ENCODE measurements around the gene AHNAK2. TPM values are rescaled to one million over a fixed set of nuclear protein-coding genes. Genes with fewer than 3 reads are reported as not detected.
A peak's percentile ranks its signal among the peaks of the same experiment; 100 is the strongest.

Gene AHNAK2
- total RNA-seq, 6 donors from 2014 or later = 4.3 to 48.0 (median 12.9) TPM

- Histone ChIP-seq H3K27me3 (no peaks in the 10 kb centered on the region), H3K9me3 (no peaks in the 10 kb centered on the region), H3K27ac (no peak overlapping the region), H3K4me1 (peaks cover 0 to under 1% (median under 1%) of the 10 kb centered on the region in 4 donors), H3K4me3 (no peak overlapping the region), H3K36me3 (peaks cover 0 to 39% (median 25%) of the 10 kb centered on the region in 4 donors)
- DNase-seq = no peak
- WGBS, 2 donors = 91 to 96% methylated on average over 7 to 19 of the region's 19 CpGs
- TF ChIP-seq POLR2AphosphoS5 (IDR thresholded peaks at IDR 0.05) (no peak), EP300 (IDR thresholded peaks at IDR 0.05) (no peak), CTCF (IDR thresholded peaks at IDR 0.05) (no peak), POLR2A (IDR thresholded peaks at IDR 0.05) (no peak)
- ATAC-seq (ENCODE audit: low FRiP score in 2 of 2) = no peak
Observed at GRCh38 chr14:105007593-105008264, 29.6 kb upstream of the AHNAK2 start.

GRCh38 chr14:105006831-105007592 is 28.8 kb upstream of the AHNAK2 start:
- DNase-seq = no peak

GRCh38 chr14:105005929-105006830 is 28.0 kb upstream of the AHNAK2 start:
- no peaks in the 10 kb centered on the region for H3K4me1 ChIP-seq
- no peaks in the 10 kb centered on the region for H3K9me3 ChIP-seq
- no peaks in the 10 kb centered on the region for H3K27me3 ChIP-seq
- H3K4me3 ChIP-seq = no peak overlapping the region
- 89 to 97% methylated on average over 7 to 21 of the region's 21 CpGs for whole genome bisulfite sequencing, 2 donors
- ATAC-seq (ENCODE audit: low FRiP score in 2 of 2) = peak; percentile 8 to 12
- no peak for DNase-seq
- peaks cover 0 to 36% (median 20%) of the 10 kb centered on the region in 4 donors for H3K36me3 ChIP-seq
- no peak overlapping the region for H3K27ac ChIP-seq
- TF ChIP-seq CTCF (IDR thresholded peaks at IDR 0.05) = no peak
- no peak for TF ChIP-seq POLR2A (IDR thresholded peaks at IDR 0.05)
- TF ChIP-seq EP300 (IDR thresholded peaks at IDR 0.05) = no peak
- TF ChIP-seq POLR2AphosphoS5 (IDR thresholded peaks at IDR 0.05) = no peak

More at GRCh38 chr14:105006831-105007592, 28.8 kb upstream of the AHNAK2 start:
- TF ChIP-seq EP300 (IDR thresholded peaks at IDR 0.05) (no peak), POLR2A (IDR thresholded peaks at IDR 0.05) (no peak)
- H3K9me3 ChIP-seq = no peaks in the 10 kb centered on the region
- H3K27me3 ChIP-seq = no peaks in the 10 kb centered on the region
- no peak overlapping the region for H3K4me3 ChIP-seq
- no peak for ATAC-seq (ENCODE audit: low FRiP score in 2 of 2)
- 91 to 92% methylated on average over 12 to 20 of the region's 21 CpGs for WGBS, 2 donors
- H3K4me1 ChIP-seq = no peaks in the 10 kb centered on the region
- H3K27ac ChIP-seq = no peak overlapping the region
- peaks cover 0 to 39% (median 25%) of the 10 kb centered on the region in 4 donors for H3K36me3 ChIP-seq

GRCh38 chr14:105005329-105005928 is 27.3 kb upstream of the AHNAK2 start:
- Histone ChIP-seq H3K4me1 (no peaks in the 10 kb centered on the region), H3K27me3 (no peaks in the 10 kb centered on the region), H3K27ac (no peak overlapping the region), H3K9me3 (no peaks in the 10 kb centered on the region), H3K36me3 (peaks cover 0 to 30% (median 13%) of the 10 kb centered on the region in 4 donors), H3K4me3 (no peak overlapping the region)
- DNase-seq = peak in 1 of 2 donors; percentile 65
- TF ChIP-seq POLR2AphosphoS5 (IDR thresholded peaks at IDR 0.05) (no peak), CTCF (IDR thresholded peaks at IDR 0.05) (no peak), POLR2A (IDR thresholded peaks at IDR 0.05) (no peak), EP300 (IDR thresholded peaks at IDR 0.05) (no peak)
- WGBS, 2 donors = 86 to 94% methylated on average over 16 to 18 of the region's 20 CpGs
- ATAC-seq (ENCODE audit: low FRiP score in 2 of 2) = peak; percentile 8 to 50

Data from upper lobe of left lung (tissue), 6 donors.